ENCODE results near the gene MAP1B. TPM values are rescaled to one million over a fixed set of nuclear protein-coding genes. Genes with fewer than 3 reads are reported as not detected.

MAP1B gene
- total and polyA plus RNA-seq, 2 donors from 2014 or later, result 3.6 to 57.0 TPM

GRCh38 chr5:72110394-72111013, 3.2 kb downstream of the MAP1B start:
- no peak overlapping the region for H3K9ac ChIP-seq (ENCODE audit: low read length in 3 of 3)
- peaks cover 0 to 2% (median 0%) of the 10 kb centered on the region in 3 donors for H3K4me1 ChIP-seq (ENCODE audit: control insufficient read depth in 2 of 3, insufficient read depth in 2 of 3, low read depth in 1 of 3, low read length in 3 of 3)
- no peaks in the 10 kb centered on the region for H3K36me3 ChIP-seq (ENCODE audit: control insufficient read depth in 2 of 3, insufficient read depth in 3 of 3, low read length in 3 of 3)
- H3K27ac ChIP-seq (ENCODE audit: low read depth in 2 of 2, low read length in 2 of 2), result no peak overlapping the region
- H3K4me3 ChIP-seq (ENCODE audit: low read length in 3 of 3), result no peak overlapping the region
- no peaks in the 10 kb centered on the region for H3K9me3 ChIP-seq (ENCODE audit: control insufficient read depth in 2 of 3, insufficient read depth in 1 of 3, low read length in 3 of 3)
- DNase-seq (no peak), FAIRE-seq (no peak)
- no peak for TF ChIP-seq CTCF (IDR thresholded peaks at IDR 0.05; ENCODE audit: borderline replicate concordance, extremely low read depth, insufficient read depth)
- no peaks in the 10 kb centered on the region for H3K27me3 ChIP-seq (ENCODE audit: control insufficient read depth, insufficient read depth, low read length)
- intact Hi-C loops (cut with DNase I), result no loop called here

GRCh38 chr5:72112389-72112788, 5.1 kb downstream of the MAP1B start:
- Histone ChIP-seq H3K4me1 (ENCODE audit: control insufficient read depth in 2 of 3, insufficient read depth in 2 of 3, low read depth in 1 of 3, low read length in 3 of 3) (peaks cover 0 to 2% (median 0%) of the 10 kb centered on the region in 3 donors), H3K36me3 (ENCODE audit: control insufficient read depth in 2 of 3, insufficient read depth in 3 of 3, low read length in 3 of 3) (no peaks in the 10 kb centered on the region), H3K4me3 (ENCODE audit: low read length in 3 of 3) (no peak overlapping the region), H3K27ac (ENCODE audit: low read depth in 2 of 2, low read length in 2 of 2) (no peak overlapping the region), H3K9ac (ENCODE audit: low read length in 3 of 3) (no peak overlapping the region), H3K27me3 (ENCODE audit: control insufficient read depth, insufficient read depth, low read length) (no peaks in the 10 kb centered on the region), H3K9me3 (ENCODE audit: control insufficient read depth in 2 of 3, insufficient read depth in 1 of 3, low read length in 3 of 3) (no peaks in the 10 kb centered on the region)
- FAIRE-seq (no peak), DNase-seq (no peak)
- intact Hi-C loops (cut with DNase I), result no loop called here
- no peak for TF ChIP-seq CTCF (IDR thresholded peaks at IDR 0.05; ENCODE audit: borderline replicate concordance, extremely low read depth, insufficient read depth)

- H3K9ac ChIP-seq (ENCODE audit: low read length in 3 of 3), result no peak overlapping the region
- no peak for TF ChIP-seq CTCF (IDR thresholded peaks at IDR 0.05; ENCODE audit: borderline replicate concordance, extremely low read depth, insufficient read depth)
- H3K27me3 ChIP-seq (ENCODE audit: control insufficient read depth, insufficient read depth, low read length), result no peaks in the 10 kb centered on the region
- no peak for FAIRE-seq
- H3K9me3 ChIP-seq (ENCODE audit: control insufficient read depth in 2 of 3, insufficient read depth in 1 of 3, low read length in 3 of 3), result no peaks in the 10 kb centered on the region
- no peak overlapping the region for H3K4me3 ChIP-seq (ENCODE audit: low read length in 3 of 3)
- no peaks in the 10 kb centered on the region for H3K4me1 ChIP-seq (ENCODE audit: control insufficient read depth in 2 of 3, insufficient read depth in 2 of 3, low read depth in 1 of 3, low read length in 3 of 3)
- intact Hi-C loops (cut with DNase I), result no loop called here
- H3K27ac ChIP-seq (ENCODE audit: low read depth in 2 of 2, low read length in 2 of 2), result no peak overlapping the region
- DNase-seq, result no peak
- no peaks in the 10 kb centered on the region for H3K36me3 ChIP-seq (ENCODE audit: control insufficient read depth in 2 of 3, insufficient read depth in 3 of 3, low read length in 3 of 3)
Observed at GRCh38 chr5:72114629-72115028, 7.4 kb downstream of the MAP1B start.

GRCh38 chr5:72115296-72115695, 8.0 kb downstream of the MAP1B start:
- Histone ChIP-seq H3K27ac (ENCODE audit: low read depth in 2 of 2, low read length in 2 of 2) (no peak overlapping the region), H3K9ac (ENCODE audit: low read length in 3 of 3) (no peak overlapping the region), H3K4me3 (ENCODE audit: low read length in 3 of 3) (no peak overlapping the region), H3K27me3 (ENCODE audit: control insufficient read depth, insufficient read depth, low read length) (no peaks in the 10 kb centered on the region), H3K36me3 (ENCODE audit: control insufficient read depth in 2 of 3, insufficient read depth in 3 of 3, low read length in 3 of 3) (no peaks in the 10 kb centered on the region), H3K4me1 (ENCODE audit: control insufficient read depth in 2 of 3, insufficient read depth in 2 of 3, low read depth in 1 of 3, low read length in 3 of 3) (no peaks in the 10 kb centered on the region), H3K9me3 (ENCODE audit: control insufficient read depth in 2 of 3, insufficient read depth in 1 of 3, low read length in 3 of 3) (no peaks in the 10 kb centered on the region)
- TF ChIP-seq CTCF (IDR thresholded peaks at IDR 0.05; ENCODE audit: borderline replicate concordance, extremely low read depth, insufficient read depth), result no peak
- DNase-seq, result no peak
- intact Hi-C loops (cut with DNase I), result no loop called here
- no peak for FAIRE-seq

All from kidney (tissue), 14 donors.